Prostate gland (tissue), 2 donors: ENCODE results near the gene SMIM12. TPM values are rescaled to one million over a fixed set of nuclear protein-coding genes. Genes with fewer than 3 reads are reported as not detected.

Source experiments
- DNase-seq: peaks from one replicate; pipeline ENCODE4 v3.0.0-alpha.2; 2019; ENCODE audit warnings: low spot score
- H3K27ac ChIP-seq, 2 donors: fragments of 200-600 bp; sonication (generic); 2 replicates each; pipeline ENCODE4 v1.5.1; 2017 to 2019
- H3K27me3 ChIP-seq: fragments of 200-600 bp; sonication (generic); replicated peaks from 2 replicates; pipeline ENCODE4 v1.5.1; 2019; ENCODE audit not compliant: insufficient read depth
- H3K36me3 ChIP-seq, 2 donors: fragments of 200-600 bp; sonication (generic); 1 replicate in 1 of 2; 2 replicates in 1 of 2; pipeline versions ENCODE4 v1.5.1 to v1.8.1; 2017 to 2019
- H3K4me1 ChIP-seq: fragments of 200-600 bp; sonication (generic); replicated peaks from 2 replicates; pipeline ENCODE4 v1.5.1; 2019
- H3K4me3 ChIP-seq, 2 donors: fragments of 200-600 bp; sonication (generic); 2 replicates each; pipeline ENCODE4 v1.5.1; 2017 to 2019
- H3K9me3 ChIP-seq: fragments of 200-600 bp; sonication (generic); 2 replicates; pipeline ENCODE4 v1.5.1; 2017
- CTCF ChIP-seq, 4 experiments: fragments of 200-600 bp in 2 of 4; fragments of 450-650 bp in 2 of 4; sonication (generic) in 2 of 4; IDR thresholded peaks; 1 replicate in 3 of 4; 2 replicates in 1 of 4; pipeline ENCODE4 v1.5.1; 2016 to 2019; ENCODE audit warnings: antibody characterized with exemption in 4 of 4, mild to moderate bottlenecking in 2 of 4, moderate library complexity in 2 of 4
- POLR2A ChIP-seq: fragments of 450-650 bp; IDR thresholded peaks from one replicate; pipeline ENCODE4 v1.6.1; 2016; ENCODE audit warnings: antibody characterized with exemption, mild to moderate bottlenecking
- POLR2AphosphoS5 ChIP-seq: sonication (generic); formaldehyde crosslinking; IDR thresholded peaks from one replicate; pipeline ENCODE4 v1.6.1; 2017; ENCODE audit warnings: antibody characterized with exemption
- WGBS: methylation state at CpG from one replicate; pipeline ENCODE4 v1.1.5; 2018; 5-methylcytosine and 5-hydroxymethylcytosine counted together
- intact Hi-C: fragments of 100-400 bp; cut with DNase I; formaldehyde crosslinking; loops from one replicate; pipeline ENCODE4 v1.14.2; 2022
- total RNA-seq, 2 donors: library from RNA; depleted of rRNA; stranded (reverse); fragments of >200 nt; gene quantifications; one replicate each; pipeline ENCODE4 v1.1.0, GENCODE V29; 2016

The SMIM12 gene
- total RNA-seq, 2 donors from 2014 or later, result 10.7 to 29.6 TPM

- TF ChIP-seq POLR2AphosphoS5, result no peak
- no peak for TF ChIP-seq CTCF (IDR thresholded peaks at IDR 0.05)
- no peak for TF ChIP-seq POLR2A
- no peaks in the 10 kb centered on the region for H3K36me3 ChIP-seq
- no peak for DNase-seq
- intact Hi-C loops, result no loop called here
- H3K27me3 ChIP-seq, result no peaks in the 10 kb centered on the region
- H3K4me3 ChIP-seq, result no peak overlapping the region
- H3K9me3 ChIP-seq, result no peaks in the 10 kb centered on the region
- no peak overlapping the region for H3K27ac ChIP-seq
- H3K4me1 ChIP-seq, result no peaks in the 10 kb centered on the region
- WGBS, result 73% methylated on average over 6 of the region's 12 CpGs
Observed at GRCh38 chr1:34905098-34905459, 45.5 kb upstream of the SMIM12 start.

- H3K27ac ChIP-seq, result no peak overlapping the region
- intact Hi-C loops, result no loop called here
- no peak for DNase-seq
- H3K4me3 ChIP-seq, result no peak overlapping the region
- 91% methylated on average over 33 of the region's 33 CpGs for WGBS
- H3K9me3 ChIP-seq, result no peaks in the 10 kb centered on the region
- H3K4me1 ChIP-seq, result no peaks in the 10 kb centered on the region
- TF ChIP-seq POLR2A (no peak), CTCF (IDR thresholded peaks at IDR 0.05) (no peak), POLR2AphosphoS5 (no peak)
- H3K27me3 ChIP-seq, result no peaks in the 10 kb centered on the region
- no peaks in the 10 kb centered on the region for H3K36me3 ChIP-seq
Observed at GRCh38 chr1:34904236-34905097, 44.9 kb upstream of the SMIM12 start.

- 71% methylated on average over 7 of the region's 7 CpGs for WGBS
- Histone ChIP-seq H3K27ac (no peak overlapping the region), H3K4me1 (no peaks in the 10 kb centered on the region), H3K9me3 (no peaks in the 10 kb centered on the region), H3K4me3 (no peak overlapping the region), H3K27me3 (no peaks in the 10 kb centered on the region), H3K36me3 (no peaks in the 10 kb centered on the region)
- no peak for TF ChIP-seq CTCF (IDR thresholded peaks at IDR 0.05)
- TF ChIP-seq POLR2A, result no peak
- TF ChIP-seq POLR2AphosphoS5, result no peak
- no peak for DNase-seq
- intact Hi-C loops, result no loop called here
Observed at GRCh38 chr1:34901919-34902318, 42.4 kb upstream of the SMIM12 start.

- 73% methylated on average over 13 of the region's 13 CpGs for WGBS
- DNase-seq, result no peak
Observed at GRCh38 chr1:34900775-34901502, 41.4 kb upstream of the SMIM12 start.

GRCh38 chr1:34899906-34900305 lies 40.4 kb upstream of the SMIM12 start:
- WGBS, result 94% methylated on average over 16 of the region's 16 CpGs
- no peak for DNase-seq
- Histone ChIP-seq H3K36me3 (no peaks in the 10 kb centered on the region), H3K27me3 (no peaks in the 10 kb centered on the region), H3K27ac (no peak overlapping the region), H3K4me1 (no peaks in the 10 kb centered on the region), H3K9me3 (no peaks in the 10 kb centered on the region), H3K4me3 (no peak overlapping the region)
- intact Hi-C loops, result no loop called here
- no peak for TF ChIP-seq POLR2AphosphoS5
- TF ChIP-seq POLR2A, result no peak
- no peak for TF ChIP-seq CTCF (IDR thresholded peaks at IDR 0.05)

More at GRCh38 chr1:34900775-34901502, 41.4 kb upstream of the SMIM12 start:
- Histone ChIP-seq H3K27me3 (no peaks in the 10 kb centered on the region), H3K36me3 (no peaks in the 10 kb centered on the region), H3K4me3 (no peak overlapping the region), H3K9me3 (no peaks in the 10 kb centered on the region), H3K27ac (no peak overlapping the region), H3K4me1 (no peaks in the 10 kb centered on the region)
- intact Hi-C loops, result no loop called here
- no peak for TF ChIP-seq POLR2A
